ENCODE measurements around the gene TSC1.

GRCh38 chr9:132927704-132928103 lies 16.7 kb downstream of the TSC1 start:
- TF ChIP-seq CTCF (IDR thresholded peaks at IDR 0.05) (no peak), POLR2A (IDR thresholded peaks at IDR 0.05) (no peak), POLR2AphosphoS5 (IDR thresholded peaks at IDR 0.05) (no peak)

All from prostate gland (tissue), 2 donors.